AML-193 (cell line): ENCODE results near the gene LHFPL3.

ENCODE experiments used
- DNase-seq, 2 experiments: peaks; one replicate each; lab custom pipeline; 2025; lab: John Stamatoyannopoulos, UW

LHFPL3 gene

GRCh38 chr7:104800307-104800706 lies 471.9 kb downstream of the LHFPL3 start:
- DNase-seq = no peak

DNA sequence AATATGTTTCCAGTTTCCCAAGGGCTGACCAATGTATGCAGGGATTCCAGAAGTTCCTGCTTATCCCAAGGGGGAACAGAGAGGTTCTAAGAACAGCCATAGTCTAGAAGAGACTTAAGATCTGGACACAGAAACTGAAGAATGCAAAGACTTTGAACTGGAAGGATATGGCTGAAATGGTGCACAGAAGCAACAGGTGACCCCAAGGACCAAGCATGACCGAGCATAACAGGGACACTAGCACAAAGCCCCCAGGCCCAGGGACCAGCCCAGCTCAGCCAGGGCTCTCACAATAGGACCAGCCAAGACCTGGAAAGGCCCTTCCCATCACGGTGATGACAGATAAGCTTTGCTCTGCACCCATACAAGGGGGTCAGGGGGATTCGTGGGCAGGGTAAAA lies 472.6 kb downstream of the LHFPL3 start:
- DNase-seq = no peak

DNA sequence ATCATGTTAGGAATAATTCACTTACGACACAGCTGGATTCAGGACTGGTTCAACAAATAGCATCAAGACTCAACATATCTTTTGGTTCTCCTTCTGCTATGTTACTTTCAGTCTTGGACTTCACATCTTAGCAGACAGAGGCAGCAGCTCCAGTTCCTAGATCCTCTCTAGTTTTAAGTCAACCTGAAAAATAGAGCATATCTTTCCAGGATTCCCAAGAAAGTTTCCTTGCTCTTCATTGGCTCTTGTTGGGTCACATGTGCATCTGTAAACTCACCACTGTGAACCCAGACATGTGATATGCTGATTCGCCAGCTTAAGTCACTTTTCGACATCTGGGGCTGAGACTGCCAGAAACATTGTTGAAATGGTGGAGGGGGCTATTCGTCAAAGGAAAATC lies 475.5 kb downstream of the LHFPL3 start:
- DNase-seq = no peak

DNA sequence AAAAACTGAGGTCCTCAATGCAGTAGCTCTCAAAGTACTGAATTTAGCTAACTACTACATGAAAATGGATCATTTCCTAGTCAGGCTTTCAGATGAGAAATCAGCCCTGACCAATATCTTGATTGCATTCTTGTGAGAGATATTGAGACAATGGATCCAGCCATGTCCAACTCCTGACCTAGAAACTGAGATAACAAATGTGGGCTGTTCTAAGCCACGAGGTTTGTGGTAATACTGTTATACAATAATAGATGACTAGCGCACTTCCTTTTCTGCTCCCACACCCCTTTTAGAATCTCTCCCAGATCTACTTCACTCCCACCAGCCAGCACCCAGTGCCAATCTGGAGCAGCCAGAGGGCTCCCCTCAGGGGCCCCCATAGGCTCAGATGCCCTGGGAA lies 476.3 kb downstream of the LHFPL3 start:
- no peak for DNase-seq

- no peak for DNase-seq
Observed at GRCh38 chr7:104805449-104806317, 477.3 kb downstream of the LHFPL3 start.

GRCh38 chr7:104807671-104808070 lies 479.3 kb downstream of the LHFPL3 start:
- no peak for DNase-seq

- no peak for DNase-seq
Observed at GRCh38 chr7:104809906-104810305, 481.5 kb downstream of the LHFPL3 start.

DNA sequence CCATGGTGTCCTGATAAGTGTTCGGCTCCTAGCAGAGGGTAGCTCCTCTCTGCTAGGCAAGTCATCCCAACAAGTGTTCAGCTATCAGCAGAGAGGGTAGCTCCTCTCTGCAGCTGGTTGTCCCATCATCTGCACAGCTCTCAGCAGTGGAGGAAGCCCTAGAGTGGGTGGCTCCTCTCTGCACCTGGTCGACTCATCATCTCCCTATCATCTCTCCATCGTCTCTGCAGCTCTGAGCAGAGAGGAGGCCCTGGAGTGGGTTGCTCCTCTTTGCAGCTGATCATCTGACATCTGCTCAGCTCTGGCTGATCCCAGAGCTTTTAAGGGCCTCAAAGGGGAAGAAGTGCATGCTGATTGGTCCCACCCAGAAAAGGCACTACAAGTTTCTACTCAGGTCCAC lies 485.7 kb downstream of the LHFPL3 start:
- no peak for DNase-seq

DNA sequence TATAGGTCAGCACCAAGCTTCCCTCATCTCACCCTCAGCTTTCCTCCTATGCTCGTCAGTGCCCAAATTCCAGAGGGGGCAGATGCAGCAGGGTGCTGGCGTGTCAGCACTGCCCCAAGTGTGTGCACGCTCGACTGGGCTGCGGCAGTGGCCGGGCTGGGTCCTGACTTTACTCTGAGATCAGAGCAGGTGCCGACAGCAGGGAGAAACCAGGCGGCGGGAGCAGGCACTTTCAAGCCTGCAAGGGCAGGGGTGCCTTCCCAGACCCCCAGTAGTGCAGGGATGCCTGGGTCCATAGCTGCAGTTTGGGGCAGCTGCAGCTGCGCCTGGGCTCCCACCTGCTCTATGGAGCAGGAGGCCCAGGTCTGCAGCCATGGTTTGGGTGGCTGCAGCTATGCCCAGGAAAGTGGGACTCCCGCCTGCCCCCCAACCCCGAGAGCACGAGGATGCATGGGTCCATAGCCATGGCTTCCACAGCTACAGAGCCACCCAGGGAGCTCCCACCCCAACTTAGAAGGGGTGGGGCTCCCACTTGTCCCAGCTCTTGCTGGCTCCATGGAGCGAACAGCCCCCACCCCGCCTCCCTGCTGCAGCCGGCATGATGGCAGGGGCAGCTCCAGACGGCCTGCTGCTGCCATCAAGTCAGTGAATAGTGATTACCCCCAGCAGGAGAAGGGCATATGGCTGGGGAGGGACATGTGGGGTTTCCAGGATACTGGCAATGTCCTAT lies 486.4 kb downstream of the LHFPL3 start:
- no peak for DNase-seq

- DNase-seq = no peak
Observed at GRCh38 chr7:104816537-104816936, 488.1 kb downstream of the LHFPL3 start.

- no peak for DNase-seq
Observed at GRCh38 chr7:104818961-104819880, 490.8 kb downstream of the LHFPL3 start.

DNA sequence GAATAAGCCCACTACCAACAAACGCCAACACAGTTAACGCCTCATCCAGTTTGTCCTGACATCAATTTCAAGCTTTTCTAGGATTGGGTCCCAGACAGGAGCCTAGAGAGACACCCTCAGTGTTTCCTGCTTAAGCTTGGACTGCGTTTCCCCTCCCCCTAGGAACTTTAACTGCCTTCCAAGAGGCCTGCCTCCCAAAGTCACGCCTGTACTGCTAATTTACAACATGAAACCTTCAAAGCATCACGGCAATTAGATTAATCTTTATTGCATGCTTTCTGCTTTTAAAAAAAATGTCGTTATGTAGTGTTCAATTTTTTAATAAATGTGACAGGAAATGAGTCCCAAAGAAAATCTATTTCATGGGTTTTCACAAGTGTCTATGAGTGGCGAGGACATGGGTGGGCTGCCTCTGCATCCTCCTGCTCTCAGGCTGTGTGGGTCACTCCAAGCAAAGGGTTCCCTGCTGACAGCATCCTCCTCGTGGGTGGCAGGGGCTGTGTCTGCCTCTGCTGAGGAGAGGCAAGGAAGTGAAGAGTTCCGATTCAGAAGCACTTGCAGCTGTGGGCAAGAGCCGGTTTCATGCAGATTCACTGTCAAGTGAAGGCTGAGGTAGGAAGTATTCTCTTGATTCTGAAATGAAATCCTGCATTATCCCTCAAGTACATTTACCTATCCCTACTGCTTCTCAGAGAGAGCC lies 492.6 kb downstream of the LHFPL3 start:
- DNase-seq = no peak

DNA sequence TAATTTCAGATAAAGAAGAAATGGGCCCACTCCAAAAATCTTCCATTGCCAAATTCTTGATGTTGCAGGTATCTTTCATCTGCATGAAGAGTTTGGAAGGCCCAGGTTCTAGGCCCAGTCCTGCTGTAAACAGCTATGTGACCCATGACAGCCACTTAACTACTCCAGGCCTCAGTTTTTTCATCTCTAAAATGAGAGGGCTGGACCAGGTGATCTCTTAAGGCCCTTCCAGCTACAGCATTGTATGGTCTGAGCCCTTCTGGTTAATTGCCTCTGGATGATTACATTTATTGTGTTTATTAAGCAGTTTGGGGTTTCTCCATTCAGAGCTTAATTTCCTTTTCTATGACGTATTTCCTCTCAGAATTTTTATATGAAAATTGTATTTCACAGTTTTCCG lies 494.8 kb downstream of the LHFPL3 start:
- no peak for DNase-seq

GRCh38 chr7:104825099-104825498 lies 496.7 kb downstream of the LHFPL3 start:
- no peak for DNase-seq

- DNase-seq = no peak
Observed at GRCh38 chr7:104826135-104826534, 497.7 kb downstream of the LHFPL3 start.

GRCh38 chr7:104836976-104837375 lies 508.6 kb downstream of the LHFPL3 start:
- no peak for DNase-seq

DNA sequence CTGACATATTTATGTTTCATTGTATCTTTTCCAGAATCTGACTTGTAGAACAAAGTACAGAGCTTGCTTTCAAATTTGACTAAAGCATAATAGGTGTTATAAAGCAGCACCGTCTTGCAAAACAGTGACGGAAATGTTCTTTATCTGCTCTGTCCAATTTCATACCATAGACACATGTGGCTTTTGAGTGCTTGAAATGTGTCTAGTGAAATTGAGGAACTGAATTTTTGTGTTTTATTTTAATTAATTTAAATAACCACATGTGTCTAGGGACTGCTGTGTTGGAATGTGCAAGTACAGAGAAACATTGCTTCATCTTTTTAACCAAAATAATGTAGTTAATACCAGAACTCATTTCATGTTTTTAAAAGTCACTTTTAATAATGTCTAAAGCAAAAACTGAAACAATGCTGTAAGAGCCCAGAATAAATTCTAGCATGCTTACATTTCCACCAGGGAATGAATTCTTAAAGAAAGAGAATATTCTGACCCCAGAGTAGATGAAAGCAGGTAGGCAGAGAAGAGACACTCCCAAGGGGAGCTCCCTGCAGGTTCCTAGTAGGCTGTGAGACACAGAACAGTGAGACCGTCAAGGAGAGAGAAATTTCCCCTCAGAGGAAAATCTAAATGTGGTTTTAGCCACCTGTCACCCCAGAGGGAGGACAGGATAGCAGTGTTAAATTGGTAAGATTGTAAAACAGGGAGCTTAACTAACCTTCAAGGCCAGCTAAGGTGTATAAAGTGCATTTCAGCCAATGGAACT lies 510.3 kb downstream of the LHFPL3 start:
- no peak for DNase-seq

DNA sequence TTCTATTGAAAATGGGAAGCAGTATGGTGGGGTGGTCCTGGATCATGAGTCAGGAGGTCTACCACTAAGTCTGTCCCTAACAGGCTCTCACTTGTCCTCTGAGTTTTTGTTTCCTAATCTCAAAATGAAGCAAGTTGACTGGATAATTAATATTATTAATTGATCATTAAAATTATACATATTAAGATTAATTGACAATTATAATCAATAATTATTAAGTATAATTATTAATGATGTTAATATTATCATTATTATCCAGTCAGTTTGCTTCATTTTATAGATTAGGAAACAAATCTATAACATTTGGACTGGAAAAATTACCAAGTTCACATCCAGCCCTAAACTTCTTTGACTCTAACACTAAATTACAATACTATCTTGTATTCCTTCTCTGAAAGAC lies 511.4 kb downstream of the LHFPL3 start:
- no peak for DNase-seq

- no peak for DNase-seq
Observed at GRCh38 chr7:104841798-104842197, 513.4 kb downstream of the LHFPL3 start.

GRCh38 chr7:104843198-104843597 lies 514.8 kb downstream of the LHFPL3 start:
- DNase-seq = no peak

DNA sequence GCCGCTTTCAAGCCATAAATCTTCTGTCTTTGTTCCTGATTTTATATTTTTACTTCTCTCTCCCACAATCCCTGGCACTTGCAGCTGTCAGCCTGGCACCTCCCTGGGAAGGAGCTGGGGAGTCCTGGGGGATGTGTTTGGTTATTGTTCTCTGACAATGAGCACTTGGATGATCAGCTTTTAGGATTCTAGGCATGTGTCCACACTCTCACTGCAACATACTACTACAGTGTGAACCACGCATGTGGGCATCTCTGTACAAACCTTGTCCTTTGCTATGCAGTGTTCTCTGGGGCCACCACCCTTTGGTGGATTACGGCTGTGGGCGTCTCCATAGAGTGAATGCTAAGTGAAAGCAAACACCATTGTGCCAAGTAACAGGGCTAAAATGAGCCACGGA lies 517.2 kb downstream of the LHFPL3 start:
- no peak for DNase-seq
